C4-2B (cell line): ENCODE measurements around the gene MAOB.

Experiments
- CTCF ChIP-seq: fragments of 450-650 bp; conservative IDR thresholded peaks from 2 replicates; pipeline ENCODE4 v1.5.1; 2017; ENCODE audit warnings: mild to moderate bottlenecking
- ZFX ChIP-seq: fragments of 450-650 bp; IDR thresholded peaks from 2 replicates; pipeline ENCODE4 v1.6.1; 2017

- no peak for TF ChIP-seq CTCF
- no peak for TF ChIP-seq ZFX
These were observed 36.5 kb downstream of the MAOB start for GRCh38 chrX:43845776-43846175.
